Activated naive CD4-positive, alpha-beta T cell (primary cell): ENCODE measurements around the gene GCNA.
"Not testable (repeated sequence)": the region's sequence is repeated elsewhere in the genome, so short reads cannot be mapped to it uniquely, and the experiment has no call there.

Experiments used
- DNase-seq, 4 experiments: peaks; one replicate each; lab custom pipeline; 2025; lab: John Stamatoyannopoulos, UW

The GCNA gene

GRCh38 chrX:71578253-71579135 is at the start of gene GCNA:
GCNA (plus strand) TSS chrX:71578437; CDS start chrX:71580822, 2,385 bp downstream.
- DNase-seq, result no peak

GRCh38 chrX:71532078-71532752 is 46.0 kb upstream of the GCNA start:
- DNase-seq, result peak in 2 of 4 experiments; percentile 12 to 26

GRCh38 chrX:71532753-71533425 is 45.3 kb upstream of the GCNA start, which contains the start of gene OGT:
OGT (plus strand) TSS chrX:71533104; CDS start chrX:71533300, 196 bp downstream.
- peak; percentile 67 to 89 (median 74) for DNase-seq

GRCh38 chrX:71533516-71533850 is 44.8 kb upstream of the GCNA start:
- no peak for DNase-seq

- DNase-seq, result peak in 2 of 4 experiments; percentile 19 to 36
Measured at GRCh38 chrX:71533851-71534561, 44.2 kb upstream of the GCNA start.

DNA sequence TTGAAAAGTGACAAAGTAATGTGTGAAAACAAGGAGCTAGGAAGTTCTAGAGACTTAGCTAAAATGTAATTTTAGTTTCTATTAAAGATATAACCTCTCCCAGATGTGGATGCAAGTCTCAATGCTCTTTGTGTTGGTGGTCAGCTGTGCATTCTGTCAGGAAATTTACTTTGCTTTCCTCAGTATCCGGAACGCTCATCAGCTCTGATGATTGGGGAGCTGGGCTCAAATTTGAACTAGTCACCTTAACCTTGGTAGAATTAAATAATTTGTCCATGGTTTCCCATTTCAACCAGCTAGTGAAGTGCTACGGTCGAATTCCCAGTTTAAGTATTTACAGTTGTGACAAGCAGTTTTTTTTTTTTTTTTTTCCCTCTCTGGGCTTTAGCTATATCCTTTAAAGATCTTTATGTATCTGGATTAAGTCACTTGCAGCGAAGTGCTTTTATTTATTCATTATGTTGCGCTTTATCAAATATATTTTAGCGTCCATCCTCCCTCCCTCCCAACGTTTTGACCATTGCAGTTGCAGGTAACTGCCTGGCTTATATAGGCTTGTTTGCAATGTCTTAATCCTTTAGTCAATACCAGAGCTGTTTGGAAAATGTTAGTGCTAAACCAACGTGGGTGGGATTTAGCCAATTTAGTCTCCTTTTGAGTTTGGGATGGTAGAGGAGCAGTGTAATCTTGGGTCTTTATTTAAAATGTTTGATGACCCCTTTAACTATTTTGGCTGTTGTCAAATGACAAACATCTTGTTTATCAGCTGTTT is 43.3 kb upstream of the GCNA start:
- DNase-seq, result no peak

DNA sequence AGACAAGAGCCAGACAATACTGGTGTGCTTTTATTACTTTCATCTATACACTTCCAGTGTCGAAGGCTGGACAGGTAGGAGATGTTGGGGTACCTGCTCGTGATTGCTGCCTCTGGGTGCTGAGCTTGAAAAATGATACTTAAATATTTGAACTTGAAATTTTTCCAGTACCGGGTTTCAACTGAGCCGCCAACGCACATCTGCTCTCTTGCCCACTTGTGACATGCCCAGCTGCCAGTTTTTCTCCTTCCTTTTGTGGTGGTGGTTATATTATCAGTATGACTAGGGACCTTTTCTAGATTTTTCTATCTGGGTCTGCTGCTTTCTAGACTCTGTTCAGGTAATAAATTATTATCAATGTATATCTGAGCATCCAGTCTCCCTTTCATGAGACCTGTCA is 42.0 kb upstream of the GCNA start:
- DNase-seq, result no peak

GRCh38 chrX:71537743-71538142 is 40.5 kb upstream of the GCNA start:
- no peak for DNase-seq

DNA sequence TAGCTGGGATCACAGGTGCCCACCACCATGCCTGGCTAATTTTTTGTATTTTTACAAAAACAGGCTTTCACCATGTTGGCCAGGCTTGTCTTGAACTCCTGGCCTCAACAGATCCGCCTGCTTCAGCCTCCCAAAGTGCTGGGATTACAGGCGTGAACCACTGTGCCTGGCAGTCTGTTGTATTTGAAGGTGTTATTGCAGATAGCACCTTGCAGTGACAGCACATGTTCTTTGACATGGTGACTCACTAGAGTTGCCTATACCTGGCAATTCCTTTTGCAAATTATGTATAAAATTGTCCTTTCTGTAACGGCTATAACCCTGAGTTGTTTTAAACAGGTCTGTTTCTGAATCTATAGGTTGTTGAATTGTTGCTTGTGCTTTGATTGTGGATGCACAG is 37.4 kb upstream of the GCNA start:
- no peak for DNase-seq

- no peak for DNase-seq
Measured at GRCh38 chrX:71541210-71542022, 36.8 kb upstream of the GCNA start.

DNA sequence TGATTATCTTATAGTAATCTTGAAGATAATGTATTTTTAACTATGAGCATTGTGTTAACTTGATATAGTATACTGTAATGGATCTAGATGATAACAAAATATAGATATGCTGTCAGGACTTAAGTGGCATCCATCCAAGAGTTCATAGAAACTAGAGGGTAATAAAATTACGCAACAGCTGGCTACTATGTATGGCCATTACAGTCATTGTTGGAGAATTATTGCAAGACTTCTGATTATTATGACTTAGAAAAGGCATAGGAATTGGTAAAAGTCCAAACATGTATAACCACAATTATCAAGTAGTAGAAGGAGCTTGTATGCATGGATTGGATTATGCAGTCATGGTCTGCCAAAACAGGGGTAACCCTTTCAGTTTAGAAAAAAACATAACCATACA is 35.8 kb upstream of the GCNA start:
- no peak for DNase-seq

DNA sequence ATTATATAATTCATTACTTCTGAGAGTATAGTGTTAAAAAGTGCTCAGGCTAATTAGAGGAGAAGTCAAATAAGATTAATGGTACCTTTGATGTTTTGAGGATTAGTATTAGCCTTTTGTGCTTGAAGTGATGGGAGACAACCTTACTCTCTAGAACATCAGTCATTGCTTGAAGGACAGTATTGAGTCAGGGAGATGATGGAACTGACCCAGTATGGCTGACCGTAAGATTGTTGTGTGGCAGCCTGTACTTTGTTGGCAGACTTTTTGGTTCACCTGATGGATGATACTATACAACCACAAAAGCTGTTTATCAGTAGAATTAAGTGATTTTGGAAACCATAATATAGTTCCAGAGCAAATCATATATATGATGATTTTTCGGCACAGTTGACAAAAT is 35.4 kb upstream of the GCNA start:
- no peak for DNase-seq

DNA sequence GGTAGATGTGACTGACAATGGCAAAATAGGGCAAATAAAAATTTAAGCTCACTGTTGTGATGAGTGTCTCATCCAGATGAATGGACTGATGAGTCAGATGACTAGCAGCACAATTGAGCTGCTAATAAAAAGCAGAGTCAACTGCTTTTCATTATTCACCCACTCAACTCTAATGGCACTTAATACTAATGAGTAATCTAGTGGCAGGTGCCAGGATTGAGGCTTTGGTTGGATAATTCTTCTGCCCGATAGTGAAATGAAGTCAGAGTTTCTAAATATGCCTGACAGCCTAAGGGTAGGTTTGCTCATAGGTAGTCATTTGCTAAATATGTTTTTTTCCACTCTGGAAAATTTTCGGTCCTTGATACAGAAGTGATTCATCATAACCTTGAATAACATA is 34.9 kb upstream of the GCNA start:
- no peak for DNase-seq

DNA sequence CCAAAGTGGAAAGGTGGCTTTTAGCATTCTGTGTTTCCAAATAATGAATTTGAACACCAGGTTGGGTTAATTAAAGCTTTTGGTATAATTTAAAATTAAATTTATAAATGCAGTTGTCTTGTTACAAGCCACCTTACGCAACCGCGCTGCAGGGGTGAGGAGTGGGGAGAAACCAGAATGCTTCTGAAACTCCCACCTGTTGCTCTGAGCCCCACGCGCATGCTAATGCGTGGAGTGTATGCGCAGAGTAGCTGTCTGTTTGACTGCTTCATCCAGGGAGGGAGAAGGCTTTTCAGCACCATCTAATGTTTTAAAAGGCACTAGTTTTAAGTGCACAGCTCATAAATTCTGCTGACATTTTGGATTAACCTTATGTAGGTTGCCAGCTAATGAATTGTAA is 32.9 kb upstream of the GCNA start:
- DNase-seq, result no peak

DNA sequence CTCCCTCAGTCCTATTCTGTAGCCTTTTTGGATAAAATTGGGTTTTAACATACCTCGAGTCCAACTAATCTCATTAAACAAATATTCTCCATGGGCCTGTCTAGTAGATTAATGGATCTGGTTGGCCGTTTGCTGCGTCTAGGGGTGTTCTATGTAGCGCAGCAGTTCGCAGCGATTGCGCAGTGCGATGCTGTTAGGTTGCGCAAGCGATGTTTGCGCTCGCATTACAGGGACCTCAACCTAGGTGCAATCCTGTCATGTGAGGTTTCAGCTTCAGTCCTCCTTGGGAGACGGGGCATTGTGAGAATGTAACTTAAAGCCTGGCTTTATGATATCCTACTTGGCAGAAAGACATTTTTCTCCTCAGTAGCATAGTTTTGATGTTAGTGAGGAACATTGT is 31.4 kb upstream of the GCNA start:
- no peak for DNase-seq

GRCh38 chrX:71547339-71547738 is 30.9 kb upstream of the GCNA start:
- no peak for DNase-seq

- DNase-seq, result no peak
Measured at GRCh38 chrX:71549986-71550385, 28.3 kb upstream of the GCNA start.

GRCh38 chrX:71550578-71550977 is 27.7 kb upstream of the GCNA start:
- no peak for DNase-seq

DNA sequence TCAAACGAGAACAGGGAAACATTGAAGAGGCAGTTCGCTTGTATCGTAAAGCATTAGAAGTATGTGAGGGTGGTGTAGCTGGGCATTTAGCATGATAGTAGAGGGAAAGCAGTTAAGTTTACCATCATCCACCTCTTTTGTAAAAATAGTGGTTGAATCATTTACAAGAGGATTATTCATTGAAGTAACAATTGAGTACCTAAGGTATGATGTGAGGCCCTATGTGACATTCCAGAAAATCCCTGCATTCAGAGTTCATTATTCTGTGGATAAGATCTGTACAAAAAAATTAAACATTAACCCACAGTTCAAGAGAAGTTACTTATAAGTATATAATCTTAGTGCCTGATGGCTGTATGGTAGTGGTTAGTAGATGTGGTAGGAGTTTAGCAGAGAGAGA is 22.2 kb upstream of the GCNA start:
- no peak for DNase-seq

DNA sequence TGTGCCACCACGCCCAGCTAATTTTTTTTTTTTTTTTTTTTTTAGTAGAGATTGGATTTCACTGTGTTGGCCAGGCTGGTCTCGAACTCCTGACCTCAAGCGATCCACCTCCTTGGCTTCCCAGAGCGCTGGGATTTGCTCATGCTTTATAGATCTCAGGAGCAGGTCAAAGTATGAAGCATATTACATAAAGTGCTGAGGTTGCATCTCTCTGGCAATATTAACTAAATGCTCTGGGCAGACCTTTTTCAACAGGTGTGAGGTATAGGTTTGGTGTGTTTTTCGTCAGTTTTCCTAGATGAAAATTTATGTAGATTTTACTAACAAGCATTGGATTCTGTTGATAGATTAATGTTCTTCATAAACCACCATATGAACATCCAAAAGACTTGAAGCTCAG is 19.3 kb upstream of the GCNA start:
- DNase-seq, result no peak

- not testable (repeated sequence) for DNase-seq
Measured at GRCh38 chrX:71559773-71560172, 18.5 kb upstream of the GCNA start.
